BE2C (cell line): ENCODE measurements around the gene LRMDA.

Experiments
- DNase-seq: peaks from one replicate; pipeline ENCODE4 v3.0.0-alpha.2; 2020
- H3K27me3 ChIP-seq: fragments of 250-450 bp; sonication (Bioruptor Pico); 2 replicates; pipeline ENCODE4 v1.5.1; 2020; ENCODE audit warnings: mild to moderate bottlenecking
- H3K36me3 ChIP-seq: fragments of 250-450 bp; sonication (Bioruptor Pico); 2 replicates; pipeline ENCODE4 v1.5.1; 2020; ENCODE audit warnings: mild to moderate bottlenecking
- H3K4me1 ChIP-seq: fragments of 250-450 bp; sonication (Bioruptor Pico); 2 replicates; pipeline ENCODE4 v1.5.1; 2020
- H3K4me3 ChIP-seq: 2 replicates; pipeline ENCODE4 v1.5.1; 2011; ENCODE audit warnings: low read depth, low read length
- H3K9me3 ChIP-seq: fragments of 250-450 bp; sonication (Bioruptor Pico); 2 replicates; pipeline ENCODE4 v1.5.1; 2020
- TF ChIP-seq, protein P1 (sequence below): IDR thresholded peaks from 2 replicates; pipeline ENCODE4 v1.5.1; 2012; ENCODE audit warnings: mild to moderate bottlenecking, low read depth, low read length

The LRMDA gene

DNA sequence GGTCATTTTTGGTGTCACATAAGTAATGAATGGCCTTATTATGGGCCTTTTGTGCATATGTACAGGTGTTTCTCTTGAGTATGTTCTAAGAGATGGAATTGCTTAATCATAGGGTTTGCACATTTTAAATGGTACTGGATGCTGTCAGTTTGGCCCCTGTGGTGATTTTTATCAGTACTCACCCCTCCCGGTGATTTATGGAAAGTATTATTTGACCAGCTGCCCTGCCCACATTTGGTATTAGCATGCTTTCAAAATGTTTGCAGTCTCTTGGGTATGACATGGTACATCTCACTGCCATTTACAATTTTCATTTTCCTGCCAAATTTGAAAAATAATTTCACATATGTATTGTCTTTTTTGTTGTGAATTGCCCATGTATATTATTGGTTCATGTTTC is 427.7 kb downstream of the LRMDA start:
- H3K9me3 ChIP-seq = no peaks in the 10 kb centered on the region
- H3K4me3 ChIP-seq = no peak overlapping the region
- H3K4me1 ChIP-seq = no peaks in the 10 kb centered on the region
- TF ChIP-seq, protein P1, sequence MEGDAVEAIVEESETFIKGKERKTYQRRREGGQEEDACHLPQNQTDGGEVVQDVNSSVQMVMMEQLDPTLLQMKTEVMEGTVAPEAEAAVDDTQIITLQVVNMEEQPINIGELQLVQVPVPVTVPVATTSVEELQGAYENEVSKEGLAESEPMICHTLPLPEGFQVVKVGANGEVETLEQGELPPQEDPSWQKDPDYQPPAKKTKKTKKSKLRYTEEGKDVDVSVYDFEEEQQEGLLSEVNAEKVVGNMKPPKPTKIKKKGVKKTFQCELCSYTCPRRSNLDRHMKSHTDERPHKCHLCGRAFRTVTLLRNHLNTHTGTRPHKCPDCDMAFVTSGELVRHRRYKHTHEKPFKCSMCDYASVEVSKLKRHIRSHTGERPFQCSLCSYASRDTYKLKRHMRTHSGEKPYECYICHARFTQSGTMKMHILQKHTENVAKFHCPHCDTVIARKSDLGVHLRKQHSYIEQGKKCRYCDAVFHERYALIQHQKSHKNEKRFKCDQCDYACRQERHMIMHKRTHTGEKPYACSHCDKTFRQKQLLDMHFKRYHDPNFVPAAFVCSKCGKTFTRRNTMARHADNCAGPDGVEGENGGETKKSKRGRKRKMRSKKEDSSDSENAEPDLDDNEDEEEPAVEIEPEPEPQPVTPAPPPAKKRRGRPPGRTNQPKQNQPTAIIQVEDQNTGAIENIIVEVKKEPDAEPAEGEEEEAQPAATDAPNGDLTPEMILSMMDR = no peak
- no peaks in the 10 kb centered on the region for H3K27me3 ChIP-seq
- no peaks in the 10 kb centered on the region for H3K36me3 ChIP-seq
- DNase-seq = no peak

DNA sequence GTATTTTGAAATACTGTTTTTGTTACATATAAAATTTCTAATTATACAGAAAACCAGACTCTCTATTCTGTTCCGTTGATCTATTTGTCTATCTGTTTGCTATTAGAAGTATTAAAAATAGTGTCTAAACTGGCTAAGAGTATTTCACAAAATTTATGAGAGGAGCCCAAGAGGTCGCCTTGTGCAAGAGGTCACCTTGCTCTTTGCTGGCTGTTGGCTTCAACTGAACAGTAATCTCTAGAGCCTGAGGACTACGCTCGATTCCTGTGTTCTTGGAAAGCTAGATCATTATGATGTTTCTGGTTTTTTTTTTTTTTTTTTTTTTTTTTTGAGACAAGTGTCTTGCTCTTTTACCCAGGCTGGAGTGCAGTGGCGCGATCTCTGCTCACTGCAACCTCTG is 428.6 kb downstream of the LRMDA start:
- Histone ChIP-seq H3K9me3 (no peaks in the 10 kb centered on the region), H3K27me3 (no peaks in the 10 kb centered on the region), H3K4me1 (no peaks in the 10 kb centered on the region), H3K36me3 (no peaks in the 10 kb centered on the region), H3K4me3 (no peak overlapping the region)
- TF ChIP-seq, protein P1 = no peak
- DNase-seq = no peak

DNA sequence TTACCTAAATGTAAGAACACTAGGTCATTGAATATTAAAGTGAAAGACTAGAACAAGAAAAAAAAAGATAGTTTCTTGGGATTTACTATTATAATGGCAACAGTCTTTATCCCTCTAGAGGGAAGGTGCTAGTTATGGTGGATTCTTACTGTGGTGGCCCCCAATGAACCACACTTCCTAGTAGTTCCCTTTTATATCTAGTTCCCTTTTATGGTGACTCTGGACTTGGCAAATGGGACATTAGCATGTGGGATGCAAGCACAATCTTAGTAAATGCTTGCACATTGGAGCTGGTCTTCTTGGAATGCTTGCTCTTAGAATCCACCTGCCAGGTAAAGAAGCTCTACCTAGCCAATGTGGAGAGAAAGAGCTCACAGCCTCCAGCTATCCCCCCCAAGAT is 430.2 kb downstream of the LRMDA start:
- H3K4me1 ChIP-seq = no peaks in the 10 kb centered on the region
- H3K36me3 ChIP-seq = no peaks in the 10 kb centered on the region
- DNase-seq = no peak
- TF ChIP-seq, protein P1 = no peak
- no peaks in the 10 kb centered on the region for H3K27me3 ChIP-seq
- H3K4me3 ChIP-seq = no peak overlapping the region
- no peaks in the 10 kb centered on the region for H3K9me3 ChIP-seq

DNA sequence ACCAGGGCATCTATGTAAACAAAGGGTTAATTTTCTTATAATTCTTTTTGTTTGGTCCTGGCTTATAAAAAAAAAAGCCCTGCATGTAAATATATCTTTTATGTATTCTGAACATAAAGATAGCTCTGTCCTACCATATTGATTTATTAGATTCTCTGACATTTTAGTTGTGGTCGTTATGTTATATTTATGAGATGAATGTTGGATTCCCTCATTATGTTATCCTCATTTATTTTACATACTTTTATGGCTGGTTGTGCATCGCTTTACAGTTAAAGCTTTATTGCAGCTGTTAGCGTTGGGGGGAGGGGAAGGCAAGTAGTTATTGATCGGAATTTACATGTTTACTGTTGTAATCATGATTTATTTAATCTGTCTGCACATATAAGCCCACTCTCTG is 431.5 kb downstream of the LRMDA start:
- DNase-seq = no peak
- H3K4me3 ChIP-seq = no peak overlapping the region
- no peaks in the 10 kb centered on the region for H3K4me1 ChIP-seq
- no peaks in the 10 kb centered on the region for H3K27me3 ChIP-seq
- no peaks in the 10 kb centered on the region for H3K9me3 ChIP-seq
- H3K36me3 ChIP-seq = no peaks in the 10 kb centered on the region
- TF ChIP-seq, protein P1 = no peak

DNA sequence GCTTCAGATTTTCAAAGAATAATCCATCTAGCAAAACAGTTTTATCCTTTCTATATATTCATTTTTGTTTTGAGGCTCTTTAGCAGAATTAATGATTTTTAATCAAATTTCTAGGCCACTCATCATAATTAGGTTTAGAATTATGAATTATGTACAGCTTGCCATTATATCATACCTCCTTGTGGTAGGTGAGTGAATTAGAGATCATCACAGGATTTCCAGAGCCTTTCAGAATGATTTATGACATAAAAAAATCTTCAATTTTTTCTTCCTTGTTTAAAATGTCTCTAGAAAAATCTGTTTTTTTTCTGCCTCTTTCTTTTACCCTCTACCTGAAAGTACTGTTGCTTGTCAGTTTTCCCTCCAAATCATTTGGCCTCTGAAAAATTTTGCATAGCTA is 433.3 kb downstream of the LRMDA start:
- Histone ChIP-seq H3K36me3 (no peaks in the 10 kb centered on the region), H3K4me1 (no peaks in the 10 kb centered on the region), H3K9me3 (no peaks in the 10 kb centered on the region), H3K27me3 (no peaks in the 10 kb centered on the region), H3K4me3 (no peak overlapping the region)
- DNase-seq = no peak
- TF ChIP-seq, protein P1 = no peak

DNA sequence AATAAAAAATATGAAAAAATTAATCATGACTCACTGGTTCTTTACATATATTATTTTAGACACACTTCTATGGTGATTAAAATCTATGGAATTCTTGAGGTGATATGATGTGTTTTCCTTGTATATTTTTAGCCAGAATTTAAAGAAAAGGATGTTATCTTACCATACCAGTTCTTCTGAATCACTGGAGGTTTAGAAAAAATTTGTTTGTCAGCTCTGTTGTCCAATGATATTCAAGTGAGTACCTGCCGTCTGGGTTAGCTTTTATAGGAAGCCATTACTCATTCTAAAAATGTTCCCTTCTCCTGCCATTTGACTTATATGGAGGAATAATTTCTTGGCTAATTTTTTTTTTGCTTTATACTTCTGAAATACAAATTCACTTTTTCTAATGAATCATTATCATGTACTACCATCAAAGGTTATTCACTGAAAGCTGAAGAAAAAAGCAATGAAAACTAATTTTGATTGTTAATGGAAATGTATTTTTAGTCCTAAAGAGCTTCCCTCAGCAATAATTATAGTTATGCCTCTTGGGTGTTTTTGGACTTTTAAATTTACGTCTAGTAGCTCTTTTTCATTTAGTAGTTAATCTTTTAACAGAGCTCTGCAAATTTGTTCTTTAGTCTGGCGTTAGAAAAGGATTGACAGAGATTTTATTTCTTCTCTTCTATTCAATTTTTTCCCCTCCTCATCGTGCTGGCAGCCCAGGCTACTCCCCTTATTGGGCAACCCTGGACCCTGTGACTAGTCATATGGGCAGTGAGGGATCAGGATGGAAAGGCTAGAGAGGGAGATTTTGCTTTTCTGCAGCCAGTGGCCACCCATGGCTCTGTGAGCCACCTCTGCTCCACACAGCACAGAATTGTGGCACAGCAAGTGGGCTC is 434.2 kb downstream of the LRMDA start:
- Histone ChIP-seq H3K4me3 (no peak overlapping the region), H3K36me3 (no peaks in the 10 kb centered on the region), H3K27me3 (no peaks in the 10 kb centered on the region), H3K9me3 (no peaks in the 10 kb centered on the region), H3K4me1 (no peaks in the 10 kb centered on the region)
- TF ChIP-seq, protein P1 = no peak
- no peak for DNase-seq
